PC-3 (cell line): ENCODE results near the gene CHEK1.

Experiments
- EZH2 ChIP-seq: fragments of 300-600 bp; sonication (generic); IDR thresholded peaks from one replicate; pipeline ENCODE4 v1.6.1; 2017; ENCODE audit warnings: antibody characterized with exemption, mild to moderate bottlenecking, low read length; ENCODE audit not compliant: unreplicated experiment
- TF ChIP-seq, protein P1 (sequence below): fragments of 300-600 bp; sonication (generic); conservative IDR thresholded peaks from 2 replicates; pipeline ENCODE4 v1.5.1; 2017; ENCODE audit warnings: antibody characterized with exemption, low read depth, mild to moderate bottlenecking, low read length

DNA sequence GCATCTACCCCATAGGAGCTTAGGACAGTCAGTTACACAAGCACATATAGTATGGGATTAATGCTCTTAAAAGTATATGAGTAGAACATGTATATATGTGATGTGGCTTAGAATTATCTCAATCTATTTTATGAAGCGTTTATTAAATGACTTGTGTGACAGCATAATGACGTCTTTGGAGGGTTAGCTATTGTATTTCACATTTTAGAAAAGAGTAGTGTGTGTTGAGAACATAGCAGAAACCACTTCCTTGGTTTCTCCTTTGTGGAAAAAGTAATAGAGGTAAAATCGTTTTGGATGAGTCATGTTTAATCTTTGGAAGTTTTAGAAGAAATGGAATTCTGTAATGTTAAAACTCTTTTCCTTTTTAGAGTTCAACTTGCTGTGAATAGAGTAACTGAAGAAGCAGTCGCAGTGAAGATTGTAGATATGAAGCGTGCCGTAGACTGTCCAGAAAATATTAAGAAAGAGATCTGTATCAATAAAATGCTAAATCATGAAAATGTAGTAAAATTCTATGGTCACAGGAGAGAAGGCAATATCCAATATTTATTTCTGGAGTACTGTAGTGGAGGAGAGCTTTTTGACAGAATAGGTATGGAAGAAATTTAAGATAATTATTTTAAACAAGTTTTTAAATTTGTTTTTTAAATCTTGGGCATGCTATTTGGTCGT lies 2.4 kb downstream of the CHEK1 start:
- TF ChIP-seq, protein P1, sequence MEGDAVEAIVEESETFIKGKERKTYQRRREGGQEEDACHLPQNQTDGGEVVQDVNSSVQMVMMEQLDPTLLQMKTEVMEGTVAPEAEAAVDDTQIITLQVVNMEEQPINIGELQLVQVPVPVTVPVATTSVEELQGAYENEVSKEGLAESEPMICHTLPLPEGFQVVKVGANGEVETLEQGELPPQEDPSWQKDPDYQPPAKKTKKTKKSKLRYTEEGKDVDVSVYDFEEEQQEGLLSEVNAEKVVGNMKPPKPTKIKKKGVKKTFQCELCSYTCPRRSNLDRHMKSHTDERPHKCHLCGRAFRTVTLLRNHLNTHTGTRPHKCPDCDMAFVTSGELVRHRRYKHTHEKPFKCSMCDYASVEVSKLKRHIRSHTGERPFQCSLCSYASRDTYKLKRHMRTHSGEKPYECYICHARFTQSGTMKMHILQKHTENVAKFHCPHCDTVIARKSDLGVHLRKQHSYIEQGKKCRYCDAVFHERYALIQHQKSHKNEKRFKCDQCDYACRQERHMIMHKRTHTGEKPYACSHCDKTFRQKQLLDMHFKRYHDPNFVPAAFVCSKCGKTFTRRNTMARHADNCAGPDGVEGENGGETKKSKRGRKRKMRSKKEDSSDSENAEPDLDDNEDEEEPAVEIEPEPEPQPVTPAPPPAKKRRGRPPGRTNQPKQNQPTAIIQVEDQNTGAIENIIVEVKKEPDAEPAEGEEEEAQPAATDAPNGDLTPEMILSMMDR = no peak
- no peak for TF ChIP-seq EZH2
